ENCODE data around the gene KLHL21.
A peak's percentile ranks its signal among the peaks of the same experiment; 100 is the strongest.

The KLHL21 gene

GRCh38 chr1:6581561-6582305, 20.9 kb downstream of the KLHL21 start:
- DNase-seq (ENCODE audit: low read depth in 2 of 2), result peak in 1 of 2 donors; percentile 28
- H3K4me3 ChIP-seq (replicated peaks in 1 of 2; ENCODE audit: low read depth in 2 of 2, low read length in 2 of 2), result no peak overlapping the region
- TF ChIP-seq, protein P1, sequence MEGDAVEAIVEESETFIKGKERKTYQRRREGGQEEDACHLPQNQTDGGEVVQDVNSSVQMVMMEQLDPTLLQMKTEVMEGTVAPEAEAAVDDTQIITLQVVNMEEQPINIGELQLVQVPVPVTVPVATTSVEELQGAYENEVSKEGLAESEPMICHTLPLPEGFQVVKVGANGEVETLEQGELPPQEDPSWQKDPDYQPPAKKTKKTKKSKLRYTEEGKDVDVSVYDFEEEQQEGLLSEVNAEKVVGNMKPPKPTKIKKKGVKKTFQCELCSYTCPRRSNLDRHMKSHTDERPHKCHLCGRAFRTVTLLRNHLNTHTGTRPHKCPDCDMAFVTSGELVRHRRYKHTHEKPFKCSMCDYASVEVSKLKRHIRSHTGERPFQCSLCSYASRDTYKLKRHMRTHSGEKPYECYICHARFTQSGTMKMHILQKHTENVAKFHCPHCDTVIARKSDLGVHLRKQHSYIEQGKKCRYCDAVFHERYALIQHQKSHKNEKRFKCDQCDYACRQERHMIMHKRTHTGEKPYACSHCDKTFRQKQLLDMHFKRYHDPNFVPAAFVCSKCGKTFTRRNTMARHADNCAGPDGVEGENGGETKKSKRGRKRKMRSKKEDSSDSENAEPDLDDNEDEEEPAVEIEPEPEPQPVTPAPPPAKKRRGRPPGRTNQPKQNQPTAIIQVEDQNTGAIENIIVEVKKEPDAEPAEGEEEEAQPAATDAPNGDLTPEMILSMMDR (IDR thresholded peaks at IDR 0.05; ENCODE audit: low read depth, low read length), result no peak

DNA sequence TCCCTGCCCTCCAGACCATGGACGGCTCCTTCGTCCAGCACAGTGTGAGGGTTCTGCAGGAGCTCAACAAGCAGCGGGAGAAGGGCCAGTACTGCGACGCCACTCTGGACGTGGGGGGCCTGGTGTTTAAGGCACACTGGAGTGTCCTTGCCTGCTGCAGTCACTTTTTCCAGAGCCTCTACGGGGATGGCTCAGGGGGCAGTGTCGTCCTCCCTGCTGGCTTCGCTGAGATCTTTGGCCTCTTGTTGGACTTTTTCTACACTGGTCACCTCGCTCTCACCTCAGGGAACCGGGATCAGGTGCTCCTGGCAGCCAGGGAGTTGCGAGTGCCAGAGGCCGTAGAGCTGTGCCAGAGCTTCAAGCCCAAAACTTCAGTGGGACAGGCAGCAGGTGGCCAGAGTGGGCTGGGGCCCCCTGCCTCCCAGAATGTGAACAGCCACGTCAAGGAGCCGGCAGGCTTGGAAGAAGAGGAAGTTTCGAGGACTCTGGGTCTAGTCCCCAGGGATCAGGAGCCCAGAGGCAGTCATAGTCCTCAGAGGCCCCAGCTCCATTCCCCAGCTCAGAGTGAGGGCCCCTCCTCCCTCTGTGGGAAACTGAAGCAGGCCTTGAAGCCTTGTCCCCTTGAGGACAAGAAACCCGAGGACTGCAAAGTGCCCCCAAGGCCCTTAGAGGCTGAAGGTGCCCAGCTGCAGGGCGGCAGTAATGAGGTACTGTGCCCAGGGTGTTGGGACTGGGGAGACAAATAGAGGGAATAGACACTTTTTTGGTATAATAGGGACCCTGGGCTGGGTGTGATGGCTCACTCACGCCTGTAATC, 21.9 kb downstream of the KLHL21 start:
- TF ChIP-seq, protein P1 (IDR thresholded peaks at IDR 0.05; ENCODE audit: low read depth, low read length), result peak; percentile 13
- peak in 1 of 2 donors; percentile 19 for DNase-seq (ENCODE audit: low read depth in 2 of 2)
- peak overlapping the region; percentile 80 to 91 for H3K4me3 ChIP-seq (replicated peaks in 1 of 2; ENCODE audit: low read depth in 2 of 2, low read length in 2 of 2)

GRCh38 chr1:6580119-6580592, 22.5 kb downstream of the KLHL21 start:
- TF ChIP-seq, protein P1 (IDR thresholded peaks at IDR 0.05; ENCODE audit: low read depth, low read length), result no peak
- H3K4me3 ChIP-seq (replicated peaks in 1 of 2; ENCODE audit: low read depth in 2 of 2, low read length in 2 of 2), result peak overlapping the region; percentile 80 to 91
- no peak for DNase-seq (ENCODE audit: low read depth in 2 of 2)

- H3K4me3 ChIP-seq (replicated peaks in 1 of 2; ENCODE audit: low read depth in 2 of 2, low read length in 2 of 2), result peak within 1 kb of the TSS; percentile 80 to 91
Measured at GRCh38 chr1:6579374-6580118, 23.1 kb downstream of the KLHL21 start, which contains the start of gene ZBTB48. TSS of gene ZBTB48 (plus strand) at chr1:6579994. CDS start at chr1:6580610, 616 bp downstream.

GRCh38 chr1:6578624-6579373, 23.9 kb downstream of the KLHL21 start:
- TF ChIP-seq, protein P1 (IDR thresholded peaks at IDR 0.05; ENCODE audit: low read depth, low read length), result no peak
- H3K4me3 ChIP-seq (replicated peaks in 1 of 2; ENCODE audit: low read depth in 2 of 2, low read length in 2 of 2), result no peak overlapping the region
- DNase-seq (ENCODE audit: low read depth in 2 of 2), result no peak

More at GRCh38 chr1:6579374-6580118, 23.1 kb downstream of the KLHL21 start, which contains the start of gene ZBTB48:
- TF ChIP-seq, protein P1 (IDR thresholded peaks at IDR 0.05; ENCODE audit: low read depth, low read length), result no peak
- peak; percentile 97 to 98 for DNase-seq (ENCODE audit: low read depth in 2 of 2)

Measured in cardiac fibroblast (primary cell).